Activated B cell treated with CpG ODN at 0.5 μM for 24 hours (primary cell): ENCODE measurements around the gene ASGR2. TPM values are rescaled to one million over a fixed set of nuclear protein-coding genes. Genes with fewer than 3 reads are reported as not detected.
A peak's percentile ranks its signal among the peaks of the same experiment; 100 is the strongest.

Experiments
- ATAC-seq: fragments of 200-7000 bp; cut with Tn5 transposase; one replicate; pipeline ENCODE4 v1.10.0; 2021; ENCODE audit warnings: low read depth, mild to moderate bottlenecking, moderate library complexity
- CTCF ChIA-PET: fragments of 350-600 bp; sonication (Branson Sonifier 250); formaldehyde crosslinking; loops from one replicate; lab custom pipeline; 2021; ENCODE audit warnings: antibody characterized with exemption; lab: Charles Lee
- POLR2A ChIA-PET: fragments of 350-600 bp; sonication (Branson Sonifier 250); formaldehyde crosslinking; loops from one replicate; lab custom pipeline; 2021; ENCODE audit warnings: antibody characterized with exemption; lab: Charles Lee
- DNase-seq: peaks from one replicate; pipeline ENCODE4 v3.0.0; 2022
- H3K27ac Mint-ChIP-seq: one replicate; pipeline ENCODE4 v1.8.0; 2020; ENCODE audit warnings: mixed read lengths
- H3K27me3 Mint-ChIP-seq: one replicate; pipeline ENCODE4 v1.8.0; 2021; ENCODE audit warnings: mixed read lengths
- H3K36me3 Mint-ChIP-seq: one replicate; pipeline ENCODE4 v1.8.0; 2021; ENCODE audit warnings: low read depth, mixed read lengths
- H3K4me1 Mint-ChIP-seq: one replicate; pipeline ENCODE4 v1.8.0; 2021; ENCODE audit warnings: mixed read lengths
- H3K4me3 Mint-ChIP-seq: one replicate; pipeline ENCODE4 v1.8.0; 2020; ENCODE audit warnings: mild to moderate bottlenecking, mixed read lengths
- H3K9me3 Mint-ChIP-seq: one replicate; pipeline ENCODE4 v1.8.0; 2020; ENCODE audit warnings: mixed read lengths
- CTCF ChIP-seq: fragments of 200-600 bp; IDR thresholded peaks from one replicate; pipeline ENCODE4 v1.8.0; 2022; ENCODE audit warnings: antibody characterized with exemption, mild to moderate bottlenecking
- intact Hi-C: fragments of 100-400 bp; cut with micrococcal nuclease; formaldehyde crosslinking; loops from one replicate; pipeline ENCODE4 v1.15.1; 2024
- total RNA-seq: library from RNA; stranded (reverse); gene quantifications from 2 replicates; pipeline ENCODE4 v1.2.3, GENCODE V29; 2022

ASGR2 gene
- total RNA-seq, 1 donor from 2014 or later: not detected

GRCh38 chr17:7136266-7136877, 21.8 kb upstream of the ASGR2 start:
- H3K9me3 Mint-ChIP-seq: no peaks in the 10 kb centered on the region
- ATAC-seq (no peak), DNase-seq (peak; percentile 60)
- peaks cover 27% of the 10 kb centered on the region for H3K4me1 Mint-ChIP-seq
- ChIA-PET POLR2A (interaction anchor here (0.8 to 1.8 kb wide), 4 partner anchors 85 to 160 kb away, joined by 3 to 10 read pairs (median 6); no protein-coding TSS in a partner anchor), CTCF (interaction anchor here (1.0 to 8.0 kb wide), 12 partner anchors 21 to 293 kb away, joined by 3 to 109 read pairs (median 7); partner anchors contain the start of gene SLC16A11)
- H3K27me3 Mint-ChIP-seq: peaks cover 9% of the 10 kb centered on the region
- H3K27ac Mint-ChIP-seq: no peak overlapping the region
- no peak for TF ChIP-seq CTCF
- intact Hi-C loops: loop anchor here (1.0 to 5.0 kb wide), 4 partner anchors 84 to 294 kb away; no protein-coding TSS in a partner anchor
- no peak overlapping the region for H3K4me3 Mint-ChIP-seq
- no peaks in the 10 kb centered on the region for H3K36me3 Mint-ChIP-seq

GRCh38 chr17:7133916-7134315, 19.3 kb upstream of the ASGR2 start:
- POLR2A ChIA-PET: interaction anchor here (0.6 to 2.7 kb wide), 12 partner anchors 17 to 553 kb away, joined by 3 to 29 read pairs (median 12); partner anchors contain the start of genes SLC16A11, SLC16A13 and TP53
- DNase-seq (no peak), ATAC-seq (no peak)
- no peaks in the 10 kb centered on the region for H3K9me3 Mint-ChIP-seq
- H3K4me3 Mint-ChIP-seq: peak overlapping the region; percentile 66
- intact Hi-C loops: loop anchor here (1.0 to 2.0 kb wide), 3 partner anchors 39 to 81 kb away; no protein-coding TSS in a partner anchor
- CTCF ChIA-PET: interaction anchor here (1.0 to 8.0 kb wide), 4 partner anchors 44 to 223 kb away, joined by 4 to 109 read pairs (median 22); no protein-coding TSS in a partner anchor
- no peaks in the 10 kb centered on the region for H3K36me3 Mint-ChIP-seq
- H3K27me3 Mint-ChIP-seq: peaks cover 6% of the 10 kb centered on the region
- no peak for TF ChIP-seq CTCF
- peaks cover 43% of the 10 kb centered on the region for H3K4me1 Mint-ChIP-seq
- H3K27ac Mint-ChIP-seq: no peak overlapping the region

- intact Hi-C loops: loop anchor here (1.0 to 2.0 kb wide), 3 partner anchors 39 to 82 kb away; no protein-coding TSS in a partner anchor
- CTCF ChIA-PET: interaction anchor here (0.7 to 8.0 kb wide), 5 partner anchors 45 to 223 kb away, joined by 3 to 109 read pairs (median 8); partner anchors contain the start of gene RNASEK
- Mint-ChIP-seq H3K4me1 (peaks cover 43% of the 10 kb centered on the region), H3K36me3 (no peaks in the 10 kb centered on the region), H3K27ac (peak overlapping the region; percentile 81), H3K27me3 (peaks cover 6% of the 10 kb centered on the region), H3K9me3 (no peaks in the 10 kb centered on the region), H3K4me3 (peak overlapping the region; percentile 66)
- TF ChIP-seq CTCF: no peak
- DNase-seq (peak; percentile 43), ATAC-seq (peak; percentile 26)
- POLR2A ChIA-PET: interaction anchor here (0.6 to 2.7 kb wide), 16 partner anchors 16 to 554 kb away, joined by 3 to 29 read pairs (median 10); partner anchors contain the start of genes SLC16A11, SLC16A13 and TP53
These were observed 18.8 kb upstream of the ASGR2 start for GRCh38 chr17:7133424-7133823.

GRCh38 chr17:7132511-7133094, 18.0 kb upstream of the ASGR2 start:
- intact Hi-C loops: loop anchor here (1.0 to 2.0 kb wide), 3 partner anchors 38 to 83 kb away; no protein-coding TSS in a partner anchor
- Mint-ChIP-seq H3K4me3 (peak overlapping the region; percentile 73), H3K27ac (peak overlapping the region; percentile 97), H3K9me3 (no peaks in the 10 kb centered on the region), H3K36me3 (no peaks in the 10 kb centered on the region), H3K4me1 (peaks cover 43% of the 10 kb centered on the region), H3K27me3 (peaks cover 6% of the 10 kb centered on the region)
- ChIA-PET POLR2A (interaction anchor here (0.6 to 2.7 kb wide), 20 partner anchors 9 to 555 kb away, joined by 3 to 29 read pairs (median 5); partner anchors contain the start of genes MED31, SLC16A11, SLC16A13 and TP53), CTCF (interaction anchor here (0.9 to 8.0 kb wide), 4 partner anchors 80 to 222 kb away, joined by 4 to 109 read pairs (median 22); no protein-coding TSS in a partner anchor)
- peak; percentile 83 for ATAC-seq
- TF ChIP-seq CTCF: no peak
- peak; percentile 37 for DNase-seq
